ENCODE results near the gene TAS1R1.
A peak's percentile ranks its signal among the peaks of the same experiment; 100 is the strongest.

TAS1R1 gene

GRCh38 chr1:6623269-6623965 lies 68.3 kb downstream of the TAS1R1 start:
- DNase-seq (ENCODE audit: low read depth) = no peak
- H3K4me3 ChIP-seq (ENCODE audit: low read length) = no peak overlapping the region
- TF ChIP-seq CTCF (conservative IDR thresholded peaks at IDR 0.05; ENCODE audit: low read length) = no peak

GRCh38 chr1:6624710-6625583 lies 69.8 kb downstream of the TAS1R1 start, which contains the start of gene THAP3:
Gene THAP3 (plus strand): TSS chr1:6624868. CDS start chr1:6625219, 351 bp downstream.
- peak within 1 kb of the TSS; percentile 72 for H3K4me3 ChIP-seq (ENCODE audit: low read length)
- TF ChIP-seq CTCF (conservative IDR thresholded peaks at IDR 0.05; ENCODE audit: low read length) = no peak
- DNase-seq (ENCODE audit: low read depth) = peak; percentile 85

- TF ChIP-seq CTCF (conservative IDR thresholded peaks at IDR 0.05; ENCODE audit: low read length) = no peak
- peak overlapping the region; percentile 72 for H3K4me3 ChIP-seq (ENCODE audit: low read length)
- peak; percentile 79 for DNase-seq (ENCODE audit: low read depth)
Observed at GRCh38 chr1:6625584-6626149, 70.6 kb downstream of the TAS1R1 start.

- no peak for DNase-seq (ENCODE audit: low read depth)
- TF ChIP-seq CTCF (conservative IDR thresholded peaks at IDR 0.05; ENCODE audit: low read length) = no peak
- no peak overlapping the region for H3K4me3 ChIP-seq (ENCODE audit: low read length)
Observed at GRCh38 chr1:6627031-6627430, 71.9 kb downstream of the TAS1R1 start.

- H3K4me3 ChIP-seq (ENCODE audit: low read length) = no peak overlapping the region
- no peak for DNase-seq (ENCODE audit: low read depth)
- TF ChIP-seq CTCF (conservative IDR thresholded peaks at IDR 0.05; ENCODE audit: low read length) = no peak
Observed at GRCh38 chr1:6627841-6628545, 72.9 kb downstream of the TAS1R1 start.

- no peak overlapping the region for H3K4me3 ChIP-seq (ENCODE audit: low read length)
- TF ChIP-seq CTCF (conservative IDR thresholded peaks at IDR 0.05; ENCODE audit: low read length) = no peak
- DNase-seq (ENCODE audit: low read depth) = no peak
Observed at GRCh38 chr1:6628971-6629479, 73.9 kb downstream of the TAS1R1 start.
